CD4-positive, alpha-beta T cell treated with Interleukin-10 for 1 hour (primary cell): ENCODE measurements around the gene GBGT1.

ENCODE experiments used
- DNase-seq: peaks from one replicate; pipeline ENCODE4 v3.0.0-alpha.2; 2020

Gene GBGT1

GRCh38 chr9:133161547-133161950 is 2.2 kb downstream of the GBGT1 start:
- no peak for DNase-seq

GRCh38 chr9:133160742-133161546 is 2.8 kb downstream of the GBGT1 start:
- peak; percentile 57 for DNase-seq

- no peak for DNase-seq
Measured at GRCh38 chr9:133158695-133159094, 5.0 kb downstream of the GBGT1 start.

- no peak for DNase-seq
Measured at GRCh38 chr9:133155156-133155555, 8.6 kb downstream of the GBGT1 start.

- no peak for DNase-seq
Measured at GRCh38 chr9:133154097-133154989, 9.4 kb downstream of the GBGT1 start.

- no peak for DNase-seq
Measured at GRCh38 chr9:133153227-133154096, 10.3 kb downstream of the GBGT1 start.

- no peak for DNase-seq
Measured at GRCh38 chr9:133151601-133152525, 11.9 kb downstream of the GBGT1 start.

- no peak for DNase-seq
Measured at GRCh38 chr9:133151041-133151440, 12.7 kb downstream of the GBGT1 start.

GRCh38 chr9:133149130-133150015 is 14.3 kb downstream of the GBGT1 start:
- peak; percentile 87 for DNase-seq

GRCh38 chr9:133148199-133149129 is 15.2 kb downstream of the GBGT1 start:
- DNase-seq, result peak; percentile 83

GRCh38 chr9:133147412-133148198 is 16.1 kb downstream of the GBGT1 start:
- peak; percentile 93 for DNase-seq

- DNase-seq, result no peak
Measured at GRCh38 chr9:133146746-133147411, 16.8 kb downstream of the GBGT1 start.

- DNase-seq, result peak; percentile 14
Measured at GRCh38 chr9:133144904-133145851, 18.5 kb downstream of the GBGT1 start.

- peak; percentile 93 for DNase-seq
Measured at GRCh38 chr9:133144142-133144903, 19.4 kb downstream of the GBGT1 start.

GRCh38 chr9:133143639-133144141 is 20.0 kb downstream of the GBGT1 start:
- peak; percentile 5 for DNase-seq
